KMS-11 (cell line): ENCODE results near the gene CACNA2D2.

Experiments used
- H2AFZ ChIP-seq: fragments of 200-600 bp; sonication (generic); 2 replicates; pipeline ENCODE4 v1.6.1; 2016; ENCODE audit warnings: antibody characterized with exemption, mixed run types, low read depth
- H3K27ac ChIP-seq: fragments of 200-600 bp; sonication (generic); 2 replicates; pipeline ENCODE4 v1.6.1; 2016; ENCODE audit warnings: mild to moderate bottlenecking, mixed run types
- H3K27me3 ChIP-seq: fragments of 200-600 bp; sonication (generic); 2 replicates; pipeline ENCODE4 v1.6.1; 2017; ENCODE audit warnings: mild to moderate bottlenecking, low read depth, mixed run types, moderate library complexity; ENCODE audit not compliant: insufficient read depth
- H3K36me3 ChIP-seq: fragments of 200-600 bp; sonication (generic); 2 replicates; pipeline ENCODE4 v1.6.1; 2017; ENCODE audit warnings: mild to moderate bottlenecking, mixed run types; ENCODE audit not compliant: insufficient read depth
- H3K4me1 ChIP-seq: fragments of 200-600 bp; sonication (generic); 2 replicates; pipeline ENCODE4 v1.6.1; 2016; ENCODE audit warnings: mild to moderate bottlenecking, low read depth, mixed run types; ENCODE audit not compliant: poor library complexity, severe bottlenecking
- H3K4me2 ChIP-seq: fragments of 200-600 bp; sonication (generic); 2 replicates; pipeline ENCODE4 v1.7.0; 2016; ENCODE audit warnings: mild to moderate bottlenecking, mixed run types
- H3K4me3 ChIP-seq: fragments of 200-600 bp; sonication (generic); IDR thresholded peaks from 2 replicates; pipeline ENCODE4 v1.6.1; 2017; ENCODE audit warnings: low read depth, low read length, mixed read lengths; ENCODE audit not compliant: insufficient read depth
- H3K79me2 ChIP-seq: fragments of 200-600 bp; sonication (generic); 2 replicates; pipeline ENCODE4 v1.6.1; 2016; ENCODE audit warnings: low read depth, mixed run types; ENCODE audit not compliant: insufficient read depth
- H3K9ac ChIP-seq: fragments of 200-600 bp; sonication (generic); 2 replicates; pipeline ENCODE4 v1.6.1; 2016; ENCODE audit warnings: mild to moderate bottlenecking, mixed run types
- H4K20me1 ChIP-seq: fragments of 200-600 bp; sonication (generic); 2 replicates; pipeline ENCODE4 v1.6.1; 2016; ENCODE audit warnings: mild to moderate bottlenecking, mixed run types; ENCODE audit not compliant: insufficient read depth
- CTCF ChIP-seq: fragments of 200-600 bp; sonication (generic); conservative IDR thresholded peaks from 2 replicates; pipeline ENCODE4 v1.6.1; 2017; ENCODE audit warnings: low read depth, mild to moderate bottlenecking, antibody characterized with exemption, low read length, moderate library complexity, mixed read lengths

The CACNA2D2 gene

GRCh38 chr3:50512131-50512530, 8.7 kb upstream of the CACNA2D2 start:
- no peaks in the 10 kb centered on the region for H3K36me3 ChIP-seq
- H3K9ac ChIP-seq = no peak overlapping the region
- no peaks in the 10 kb centered on the region for H3K79me2 ChIP-seq
- H3K4me3 ChIP-seq = no peak overlapping the region
- no peak overlapping the region for H3K27ac ChIP-seq
- no peak for TF ChIP-seq CTCF
- H4K20me1 ChIP-seq = no peaks in the 10 kb centered on the region
- no peak overlapping the region for H3K4me2 ChIP-seq
- H3K27me3 ChIP-seq = peaks cover 20% of the 10 kb centered on the region
- no peak overlapping the region for H2AFZ ChIP-seq
- no peaks in the 10 kb centered on the region for H3K4me1 ChIP-seq

- Histone ChIP-seq H2AFZ (no peak overlapping the region), H3K4me2 (no peak overlapping the region), H3K4me3 (no peak overlapping the region), H3K9ac (no peak overlapping the region), H3K27ac (no peak overlapping the region), H3K79me2 (no peaks in the 10 kb centered on the region), H3K4me1 (no peaks in the 10 kb centered on the region), H4K20me1 (no peaks in the 10 kb centered on the region), H3K27me3 (peaks cover 18% of the 10 kb centered on the region), H3K36me3 (no peaks in the 10 kb centered on the region)
- no peak for TF ChIP-seq CTCF
Observed at GRCh38 chr3:50510325-50510724, 6.9 kb upstream of the CACNA2D2 start.

- H2AFZ ChIP-seq = no peak overlapping the region
- H3K9ac ChIP-seq = no peak overlapping the region
- H4K20me1 ChIP-seq = no peaks in the 10 kb centered on the region
- no peaks in the 10 kb centered on the region for H3K4me1 ChIP-seq
- H3K36me3 ChIP-seq = no peaks in the 10 kb centered on the region
- TF ChIP-seq CTCF = no peak
- no peak overlapping the region for H3K4me2 ChIP-seq
- no peak overlapping the region for H3K4me3 ChIP-seq
- H3K27ac ChIP-seq = no peak overlapping the region
- peaks cover 21% of the 10 kb centered on the region for H3K27me3 ChIP-seq
- H3K79me2 ChIP-seq = no peaks in the 10 kb centered on the region
Observed at GRCh38 chr3:50509715-50510114, 6.3 kb upstream of the CACNA2D2 start.

- H2AFZ ChIP-seq = no peak overlapping the region
- no peaks in the 10 kb centered on the region for H3K4me1 ChIP-seq
- no peak overlapping the region for H3K4me3 ChIP-seq
- TF ChIP-seq CTCF = no peak
- H4K20me1 ChIP-seq = no peaks in the 10 kb centered on the region
- no peak overlapping the region for H3K27ac ChIP-seq
- no peak overlapping the region for H3K4me2 ChIP-seq
- no peaks in the 10 kb centered on the region for H3K36me3 ChIP-seq
- H3K79me2 ChIP-seq = no peaks in the 10 kb centered on the region
- no peak overlapping the region for H3K9ac ChIP-seq
- H3K27me3 ChIP-seq = peaks cover 19% of the 10 kb centered on the region; the same call in 1 of the 2 replicates
Observed at GRCh38 chr3:50508821-50509220, 5.4 kb upstream of the CACNA2D2 start.
